Esophagus squamous epithelium (tissue), 5 donors: ENCODE results near the gene IGLL5. TPM values are rescaled to one million over a fixed set of nuclear protein-coding genes. Genes with fewer than 3 reads are reported as not detected.

Experiments used
- DNase-seq: peaks from one replicate; lab custom pipeline; 2025; lab: John Stamatoyannopoulos, UW
- H3K27ac ChIP-seq, 4 donors: fragments of 200-600 bp; sonication (generic); one replicate each; pipeline ENCODE4 v1.5.1; 2016 to 2019; ENCODE audit warnings: mild to moderate bottlenecking in 1 of 4
- H3K27me3 ChIP-seq, 4 donors: fragments of 200-600 bp; sonication (generic); 1 replicate in 3 of 4; 2 replicates in 1 of 4; pipeline versions ENCODE4 v1.5.1 to v1.6.0; 2017 to 2021; ENCODE audit warnings: antibody characterized with exemption in 1 of 4
- H3K36me3 ChIP-seq, 3 donors: fragments of 200-600 bp; sonication (generic); one replicate each; pipeline ENCODE4 v1.5.1; 2016 to 2019
- H3K4me1 ChIP-seq, 3 donors: fragments of 200-600 bp; sonication (generic); one replicate each; pipeline ENCODE4 v1.5.1; 2017 to 2019
- H3K4me3 ChIP-seq, 4 donors: fragments of 200-600 bp; sonication (generic); 1 replicate in 3 of 4; 2 replicates in 1 of 4; pipeline ENCODE4 v1.5.1; 2016 to 2019; ENCODE audit warnings: mild to moderate bottlenecking in 2 of 4, moderate library complexity in 1 of 4
- H3K9me3 ChIP-seq, 3 donors: fragments of 200-600 bp; sonication (generic); one replicate each; pipeline ENCODE4 v1.5.1; 2016 to 2019
- CTCF ChIP-seq, 6 experiments: fragments of 450-650 bp in 4 of 6; fragments of 200-600 bp in 2 of 6; sonication (generic) in 2 of 6; IDR thresholded peaks; one replicate each; pipeline ENCODE4 v1.5.1; 2016 to 2019; ENCODE audit warnings: antibody characterized with exemption in 6 of 6, mild to moderate bottlenecking in 4 of 6, moderate library complexity in 4 of 6
- POLR2A ChIP-seq, 4 donors: fragments of 450-650 bp; IDR thresholded peaks; one replicate each; pipeline ENCODE4 v1.6.1; 2017; ENCODE audit warnings: antibody characterized with exemption in 4 of 4, mild to moderate bottlenecking in 4 of 4, moderate library complexity in 3 of 4
- whole genome bisulfite sequencing, 2 donors: methylation state at CpG; one replicate each; pipeline ENCODE4 v1.1.5; 2018; 5-methylcytosine and 5-hydroxymethylcytosine counted together
- intact Hi-C: fragments of 100-400 bp; cut with DNase I; formaldehyde crosslinking; loops from one replicate; pipeline ENCODE4 v1.15.0; 2022
- total RNA-seq, 4 donors: library from RNA; depleted of rRNA; stranded (reverse); fragments of >200 nt; gene quantifications; one replicate each; pipeline ENCODE4 v1.1.0, GENCODE V29; 2016
- donor health status: DM: yes; HTN: yes; CAD: no.

IGLL5 gene
- total RNA-seq, 4 donors from 2014 or later, result 5.0 to 20.7 TPM; not detected in 2

- intact Hi-C loops, result no loop called here
- TF ChIP-seq POLR2A (IDR thresholded peaks at IDR 0.05) (no peak), CTCF (IDR thresholded peaks at IDR 0.05) (no peak)
- Histone ChIP-seq H3K27ac (no peak overlapping the region), H3K9me3 (no peaks in the 10 kb centered on the region), H3K27me3 (peaks cover 0 to 56% (median 0%) of the 10 kb centered on the region in 4 donors), H3K36me3 (no peaks in the 10 kb centered on the region), H3K4me3 (no peak overlapping the region), H3K4me1 (no peaks in the 10 kb centered on the region)
- DNase-seq, result no peak
- WGBS, 2 donors, result 68% methylated on average over 5 of the region's 9 CpGs; no CpG with 5 or more reads in 1 of the 2 donors
Observed at GRCh38 chr22:22893891-22894739, 6.5 kb downstream of the IGLL5 start.

- DNase-seq, result no peak
- H3K4me3 ChIP-seq, result no peak overlapping the region
Observed at GRCh38 chr22:22894740-22895731, 7.4 kb downstream of the IGLL5 start.

GRCh38 chr22:22895776-22896445 lies 8.3 kb downstream of the IGLL5 start:
- no peak overlapping the region for H3K4me3 ChIP-seq
- DNase-seq, result no peak
- intact Hi-C loops, result no loop called here
- 56 to 77% methylated on average over 4 of the region's 6 CpGs for WGBS, 2 donors
- H3K27me3 ChIP-seq, result peaks cover 0 to 58% (median 0%) of the 10 kb centered on the region in 4 donors
- no peaks in the 10 kb centered on the region for H3K36me3 ChIP-seq
- no peaks in the 10 kb centered on the region for H3K9me3 ChIP-seq
- TF ChIP-seq CTCF (IDR thresholded peaks at IDR 0.05) (no peak), POLR2A (IDR thresholded peaks at IDR 0.05) (no peak)
- no peak overlapping the region for H3K27ac ChIP-seq
- no peaks in the 10 kb centered on the region for H3K4me1 ChIP-seq

More at GRCh38 chr22:22894740-22895731, 7.4 kb downstream of the IGLL5 start:
- intact Hi-C loops, result no loop called here
- Histone ChIP-seq H3K4me1 (no peaks in the 10 kb centered on the region), H3K27ac (no peak overlapping the region), H3K27me3 (peaks cover 0 to 56% (median 0%) of the 10 kb centered on the region in 4 donors), H3K9me3 (no peaks in the 10 kb centered on the region), H3K36me3 (no peaks in the 10 kb centered on the region)
- WGBS, 2 donors, result 66 to 78% methylated on average over 6 to 10 of the region's 17 CpGs
- TF ChIP-seq POLR2A (IDR thresholded peaks at IDR 0.05) (no peak), CTCF (IDR thresholded peaks at IDR 0.05) (no peak)

- Histone ChIP-seq H3K36me3 (no peaks in the 10 kb centered on the region), H3K9me3 (no peaks in the 10 kb centered on the region), H3K4me3 (no peak overlapping the region), H3K27me3 (peaks cover 0 to 55% (median 0%) of the 10 kb centered on the region in 4 donors), H3K27ac (no peak overlapping the region), H3K4me1 (no peaks in the 10 kb centered on the region)
- intact Hi-C loops, result no loop called here
- TF ChIP-seq CTCF (IDR thresholded peaks at IDR 0.05) (no peak), POLR2A (IDR thresholded peaks at IDR 0.05) (no peak)
- DNase-seq, result no peak
- WGBS, 2 donors, result 74 to 75% methylated on average over 3 of the region's 3 CpGs
Observed at GRCh38 chr22:22896601-22897000, 9.0 kb downstream of the IGLL5 start.
